Gastroesophageal sphincter (tissue), 3 donors: Measurements from ENCODE around the gene DHCR7.

Experiments used
- CTCF ChIP-seq, 4 experiments: fragments of 200-600 bp in 2 of 4; fragments of 450-650 bp in 2 of 4; sonication (generic) in 1 of 4; IDR thresholded peaks; one replicate each; pipeline ENCODE4 v1.5.1; 2017 to 2019; ENCODE audit warnings: antibody characterized with exemption in 4 of 4, mild to moderate bottlenecking in 2 of 4, moderate library complexity in 2 of 4
- EP300 ChIP-seq: sonication (generic); formaldehyde crosslinking; IDR thresholded peaks from one replicate; pipeline ENCODE4 v1.6.1; 2017; ENCODE audit warnings: antibody characterized with exemption, mild to moderate bottlenecking
- POLR2A ChIP-seq, 2 donors: fragments of 450-650 bp; IDR thresholded peaks; one replicate each; pipeline ENCODE4 v1.6.1; 2017; ENCODE audit warnings: antibody characterized with exemption in 2 of 2, mild to moderate bottlenecking in 2 of 2, moderate library complexity in 1 of 2
- POLR2AphosphoS5 ChIP-seq: sonication (generic); formaldehyde crosslinking; IDR thresholded peaks from one replicate; pipeline ENCODE4 v1.6.1; 2017; ENCODE audit warnings: antibody characterized with exemption

GRCh38 chr11:71472357-71472885 lies 24.2 kb upstream of the DHCR7 start:
- TF ChIP-seq CTCF (IDR thresholded peaks at IDR 0.05): no peak
- no peak for TF ChIP-seq EP300
- no peak for TF ChIP-seq POLR2A (IDR thresholded peaks at IDR 0.05)
- no peak for TF ChIP-seq POLR2AphosphoS5
